Measurements from ENCODE around the gene ETS2.

Gene ETS2

GRCh38 chr21:38857152-38857825 lies 51.6 kb downstream of the ETS2 start:
- in situ Hi-C loops (cut with MboI; ENCODE audit: low sequenced_read_pairs) = no loop called here

GRCh38 chr21:38858026-38858811 lies 52.5 kb downstream of the ETS2 start:
- in situ Hi-C loops (cut with MboI; ENCODE audit: low sequenced_read_pairs) = no loop called here

GRCh38 chr21:38858812-38859205 lies 53.1 kb downstream of the ETS2 start:
- in situ Hi-C loops (cut with MboI; ENCODE audit: low sequenced_read_pairs) = no loop called here

GRCh38 chr21:38859852-38860251 lies 54.1 kb downstream of the ETS2 start:
- in situ Hi-C loops (cut with MboI; ENCODE audit: low sequenced_read_pairs) = no loop called here

- in situ Hi-C loops (cut with MboI; ENCODE audit: low sequenced_read_pairs) = no loop called here
Measured at GRCh38 chr21:38861056-38861455, 55.3 kb downstream of the ETS2 start.

GRCh38 chr21:38861989-38862683 lies 56.4 kb downstream of the ETS2 start:
- in situ Hi-C loops (cut with MboI; ENCODE audit: low sequenced_read_pairs) = no loop called here

- in situ Hi-C loops (cut with MboI; ENCODE audit: low sequenced_read_pairs) = no loop called here
Measured at GRCh38 chr21:38863291-38863690, 57.6 kb downstream of the ETS2 start.

- in situ Hi-C loops (cut with MboI; ENCODE audit: low sequenced_read_pairs) = no loop called here
Measured at GRCh38 chr21:38863843-38864363, 58.2 kb downstream of the ETS2 start.

GRCh38 chr21:38864964-38865363 lies 59.2 kb downstream of the ETS2 start:
- in situ Hi-C loops (cut with MboI; ENCODE audit: low sequenced_read_pairs) = no loop called here

GRCh38 chr21:38869196-38869595 lies 63.5 kb downstream of the ETS2 start:
- in situ Hi-C loops (cut with MboI; ENCODE audit: low sequenced_read_pairs) = no loop called here

- in situ Hi-C loops (cut with MboI; ENCODE audit: low sequenced_read_pairs) = no loop called here
Measured at GRCh38 chr21:38869946-38870345, 64.2 kb downstream of the ETS2 start.

All from HL-60/S4 treated with phorbol 12-myristate 13-acetate at 8.2 ng/mL for 4 days and 3 days (cell line).